ENCODE results near the gene KIF21B.

DNA sequence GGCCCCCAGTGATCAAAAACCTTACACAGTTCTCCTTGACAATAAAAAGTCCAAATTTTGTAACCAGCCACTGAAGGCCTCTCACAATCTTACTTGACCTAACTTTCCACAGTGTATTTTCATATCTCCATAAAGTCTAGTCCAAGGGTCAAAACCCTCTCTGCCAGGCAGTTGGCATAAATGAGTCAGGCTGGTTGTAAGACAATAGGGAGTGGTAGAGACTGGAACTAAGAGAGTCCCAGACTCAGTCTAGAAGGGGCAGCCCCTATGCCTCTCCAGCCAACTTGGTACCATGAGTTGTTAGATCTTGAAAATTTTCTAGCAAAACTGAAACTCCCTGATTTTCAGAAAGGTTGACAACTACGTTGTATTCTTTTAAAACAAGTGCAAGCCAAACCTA, 21.0 kb downstream of the KIF21B start:
- TF ChIP-seq, protein P1, sequence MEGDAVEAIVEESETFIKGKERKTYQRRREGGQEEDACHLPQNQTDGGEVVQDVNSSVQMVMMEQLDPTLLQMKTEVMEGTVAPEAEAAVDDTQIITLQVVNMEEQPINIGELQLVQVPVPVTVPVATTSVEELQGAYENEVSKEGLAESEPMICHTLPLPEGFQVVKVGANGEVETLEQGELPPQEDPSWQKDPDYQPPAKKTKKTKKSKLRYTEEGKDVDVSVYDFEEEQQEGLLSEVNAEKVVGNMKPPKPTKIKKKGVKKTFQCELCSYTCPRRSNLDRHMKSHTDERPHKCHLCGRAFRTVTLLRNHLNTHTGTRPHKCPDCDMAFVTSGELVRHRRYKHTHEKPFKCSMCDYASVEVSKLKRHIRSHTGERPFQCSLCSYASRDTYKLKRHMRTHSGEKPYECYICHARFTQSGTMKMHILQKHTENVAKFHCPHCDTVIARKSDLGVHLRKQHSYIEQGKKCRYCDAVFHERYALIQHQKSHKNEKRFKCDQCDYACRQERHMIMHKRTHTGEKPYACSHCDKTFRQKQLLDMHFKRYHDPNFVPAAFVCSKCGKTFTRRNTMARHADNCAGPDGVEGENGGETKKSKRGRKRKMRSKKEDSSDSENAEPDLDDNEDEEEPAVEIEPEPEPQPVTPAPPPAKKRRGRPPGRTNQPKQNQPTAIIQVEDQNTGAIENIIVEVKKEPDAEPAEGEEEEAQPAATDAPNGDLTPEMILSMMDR (conservative IDR thresholded peaks at IDR 0.05) = no peak
- TF ChIP-seq ZFX (IDR thresholded peaks at IDR 0.05) = no peak
